Measurements from ENCODE around the gene DNAJC15. TPM values are rescaled to one million over a fixed set of nuclear protein-coding genes. Genes with fewer than 3 reads are reported as not detected.

DNAJC15 gene
- total and polyA plus RNA-seq, 5 donors from 2014 or later = 12.6 to 36.5 (median 22.5) TPM

- Histone ChIP-seq H3K36me3 (ENCODE audit: control insufficient read depth, insufficient read depth, low read length) (peaks cover 1% of the 10 kb centered on the region), H3K27me3 (ENCODE audit: control insufficient read depth, insufficient read depth, low read length) (no peaks in the 10 kb centered on the region), H3K9me3 (ENCODE audit: control insufficient read depth in 2 of 2, low read length in 2 of 2) (no peaks in the 10 kb centered on the region), H3K27ac (ENCODE audit: insufficient read depth, low read length, poor library complexity, severe bottlenecking) (no peak overlapping the region), H3K4me1 (ENCODE audit: control insufficient read depth, insufficient read depth, low read length, poor library complexity, severe bottlenecking) (no peaks in the 10 kb centered on the region), H3K4me3 (ENCODE audit: low read depth, low read length) (no peak overlapping the region)
- Mint-ChIP-seq H3K4me3 (no peak overlapping the region), H3K27me3 (peaks cover 4% of the 10 kb centered on the region), H3K9me3 (peaks cover 0 to 2% (median 0%) of the 10 kb centered on the region in 7 donors), H3K36me3 (no peaks in the 10 kb centered on the region), H3K27ac (no peak overlapping the region), H3K4me1 (peaks cover 0 to 6% (median 0%) of the 10 kb centered on the region in 4 donors)
- ATAC-seq (ENCODE audit: low read depth in 2 of 2) = no peak
- DNase-seq = no peak
Measured at GRCh38 chr13:43110036-43110435, 86.7 kb downstream of the DNAJC15 start.

- H3K27me3 ChIP-seq (ENCODE audit: control insufficient read depth, insufficient read depth, low read length) = no peaks in the 10 kb centered on the region
- Mint-ChIP-seq H3K4me1 (peaks cover 0 to 4% (median 0%) of the 10 kb centered on the region in 4 donors), H3K4me3 (no peak overlapping the region), H3K9me3 (peaks cover 0 to 2% (median 0%) of the 10 kb centered on the region in 7 donors), H3K27ac (no peak overlapping the region), H3K27me3 (peaks cover 4% of the 10 kb centered on the region), H3K36me3 (no peaks in the 10 kb centered on the region)
- H3K27ac ChIP-seq (ENCODE audit: insufficient read depth, low read length, poor library complexity, severe bottlenecking) = no peak overlapping the region
- no peaks in the 10 kb centered on the region for H3K36me3 ChIP-seq (ENCODE audit: control insufficient read depth, insufficient read depth, low read length)
- DNase-seq (no peak), ATAC-seq (ENCODE audit: low read depth in 2 of 2) (no peak)
- no peaks in the 10 kb centered on the region for H3K4me1 ChIP-seq (ENCODE audit: control insufficient read depth, insufficient read depth, low read length, poor library complexity, severe bottlenecking)
- no peak overlapping the region for H3K4me3 ChIP-seq (ENCODE audit: low read depth, low read length)
- no peaks in the 10 kb centered on the region for H3K9me3 ChIP-seq (ENCODE audit: control insufficient read depth in 2 of 2, low read length in 2 of 2)
Measured at GRCh38 chr13:43110658-43111057, 87.3 kb downstream of the DNAJC15 start.

GRCh38 chr13:43111559-43112400 is 88.4 kb downstream of the DNAJC15 start:
- no peak overlapping the region for H3K27ac ChIP-seq (ENCODE audit: insufficient read depth, low read length, poor library complexity, severe bottlenecking)

DNA sequence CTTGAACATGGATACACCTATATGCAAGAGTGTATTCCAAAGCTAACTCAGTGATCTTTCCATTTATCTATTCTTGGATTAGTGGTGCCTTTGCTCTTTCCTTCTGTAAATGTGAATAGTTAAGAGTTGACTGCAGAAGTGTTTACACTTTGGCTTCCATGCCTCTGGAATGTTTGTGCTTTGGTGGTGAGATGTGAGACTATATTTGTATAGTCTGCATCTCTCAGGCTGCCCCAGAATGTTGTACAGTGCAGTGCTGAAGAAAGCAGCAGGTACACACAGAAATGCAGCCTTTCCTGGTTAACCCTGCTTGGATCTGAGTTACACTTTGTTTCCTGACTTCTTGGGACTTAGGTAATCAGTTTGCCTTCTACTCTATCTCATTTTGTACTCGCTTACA is 90.2 kb downstream of the DNAJC15 start:
- no peak overlapping the region for H3K27ac ChIP-seq (ENCODE audit: insufficient read depth, low read length, poor library complexity, severe bottlenecking)
- peaks cover 0 to 2% (median 0%) of the 10 kb centered on the region in 7 donors for H3K9me3 Mint-ChIP-seq
- no peaks in the 10 kb centered on the region for H3K36me3 ChIP-seq (ENCODE audit: control insufficient read depth, insufficient read depth, low read length)
- H3K27ac Mint-ChIP-seq = no peak overlapping the region
- no peak overlapping the region for H3K4me3 ChIP-seq (ENCODE audit: low read depth, low read length)
- no peaks in the 10 kb centered on the region for H3K9me3 ChIP-seq (ENCODE audit: control insufficient read depth in 2 of 2, low read length in 2 of 2)
- H3K27me3 ChIP-seq (ENCODE audit: control insufficient read depth, insufficient read depth, low read length) = no peaks in the 10 kb centered on the region
- H3K4me3 Mint-ChIP-seq = no peak overlapping the region
- ATAC-seq (ENCODE audit: low read depth in 2 of 2) = no peak
- peaks cover 7% of the 10 kb centered on the region for H3K27me3 Mint-ChIP-seq
- no peaks in the 10 kb centered on the region for H3K4me1 Mint-ChIP-seq
- no peaks in the 10 kb centered on the region for H3K4me1 ChIP-seq (ENCODE audit: control insufficient read depth, insufficient read depth, low read length, poor library complexity, severe bottlenecking)
- no peak for DNase-seq
- no peaks in the 10 kb centered on the region for H3K36me3 Mint-ChIP-seq

More at GRCh38 chr13:43111559-43112400, 88.4 kb downstream of the DNAJC15 start:
- ATAC-seq (ENCODE audit: low read depth in 2 of 2) (no peak), DNase-seq (no peak)
- H3K4me3 ChIP-seq (ENCODE audit: low read depth, low read length) = no peak overlapping the region
- H3K27me3 ChIP-seq (ENCODE audit: control insufficient read depth, insufficient read depth, low read length) = no peaks in the 10 kb centered on the region
- Mint-ChIP-seq H3K36me3 (no peaks in the 10 kb centered on the region), H3K9me3 (peaks cover 0 to 2% (median 0%) of the 10 kb centered on the region in 7 donors), H3K27ac (no peak overlapping the region), H3K27me3 (peaks cover 4% of the 10 kb centered on the region), H3K4me1 (no peaks in the 10 kb centered on the region), H3K4me3 (no peak overlapping the region)
- H3K9me3 ChIP-seq (ENCODE audit: control insufficient read depth in 2 of 2, low read length in 2 of 2) = no peaks in the 10 kb centered on the region
- no peaks in the 10 kb centered on the region for H3K4me1 ChIP-seq (ENCODE audit: control insufficient read depth, insufficient read depth, low read length, poor library complexity, severe bottlenecking)
- H3K36me3 ChIP-seq (ENCODE audit: control insufficient read depth, insufficient read depth, low read length) = no peaks in the 10 kb centered on the region

DNA sequence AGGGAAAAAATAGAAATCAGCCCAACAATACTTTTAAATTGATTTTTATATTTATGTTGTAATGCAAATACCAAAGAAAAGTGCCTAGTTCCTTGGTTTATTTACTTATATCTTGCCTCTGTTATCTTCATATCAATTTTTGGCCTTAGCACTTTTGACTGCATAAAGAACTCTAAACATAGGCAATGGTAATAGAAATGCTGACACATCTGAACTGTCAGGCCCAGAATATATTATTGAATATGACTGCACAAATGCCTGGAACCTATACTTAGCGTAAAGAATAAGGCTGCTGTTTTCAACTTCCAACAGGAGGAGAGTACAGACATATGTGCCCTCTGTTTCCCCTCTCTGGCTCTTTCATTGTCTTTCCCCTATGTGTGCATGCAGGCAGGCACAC is 91.1 kb downstream of the DNAJC15 start:
- no peaks in the 10 kb centered on the region for H3K4me1 Mint-ChIP-seq
- H3K36me3 ChIP-seq (ENCODE audit: control insufficient read depth, insufficient read depth, low read length) = no peaks in the 10 kb centered on the region
- H3K9me3 Mint-ChIP-seq = peaks cover 0 to 2% (median 0%) of the 10 kb centered on the region in 7 donors
- H3K4me3 Mint-ChIP-seq = no peak overlapping the region
- no peaks in the 10 kb centered on the region for H3K4me1 ChIP-seq (ENCODE audit: control insufficient read depth, insufficient read depth, low read length, poor library complexity, severe bottlenecking)
- H3K27ac Mint-ChIP-seq = no peak overlapping the region
- ATAC-seq (ENCODE audit: low read depth in 2 of 2) (no peak), DNase-seq (no peak)
- no peaks in the 10 kb centered on the region for H3K9me3 ChIP-seq (ENCODE audit: control insufficient read depth in 2 of 2, low read length in 2 of 2)
- no peak overlapping the region for H3K27ac ChIP-seq (ENCODE audit: insufficient read depth, low read length, poor library complexity, severe bottlenecking)
- H3K36me3 Mint-ChIP-seq = no peaks in the 10 kb centered on the region
- H3K27me3 Mint-ChIP-seq = peaks cover 12% of the 10 kb centered on the region
- no peak overlapping the region for H3K4me3 ChIP-seq (ENCODE audit: low read depth, low read length)
- H3K27me3 ChIP-seq (ENCODE audit: control insufficient read depth, insufficient read depth, low read length) = no peaks in the 10 kb centered on the region

GRCh38 chr13:43115141-43115540 is 91.8 kb downstream of the DNAJC15 start:
- Histone ChIP-seq H3K36me3 (ENCODE audit: control insufficient read depth, insufficient read depth, low read length) (no peaks in the 10 kb centered on the region), H3K27ac (ENCODE audit: insufficient read depth, low read length, poor library complexity, severe bottlenecking) (no peak overlapping the region), H3K27me3 (ENCODE audit: control insufficient read depth, insufficient read depth, low read length) (no peaks in the 10 kb centered on the region), H3K4me3 (ENCODE audit: low read depth, low read length) (no peak overlapping the region), H3K4me1 (ENCODE audit: control insufficient read depth, insufficient read depth, low read length, poor library complexity, severe bottlenecking) (no peaks in the 10 kb centered on the region), H3K9me3 (ENCODE audit: control insufficient read depth in 2 of 2, low read length in 2 of 2) (no peaks in the 10 kb centered on the region)
- Mint-ChIP-seq H3K4me1 (no peaks in the 10 kb centered on the region), H3K36me3 (no peaks in the 10 kb centered on the region), H3K27me3 (peaks cover 12% of the 10 kb centered on the region), H3K4me3 (no peak overlapping the region), H3K9me3 (peaks cover 0 to 2% (median 0%) of the 10 kb centered on the region in 7 donors), H3K27ac (no peak overlapping the region)
- DNase-seq (no peak), ATAC-seq (ENCODE audit: low read depth in 2 of 2) (no peak)

DNA sequence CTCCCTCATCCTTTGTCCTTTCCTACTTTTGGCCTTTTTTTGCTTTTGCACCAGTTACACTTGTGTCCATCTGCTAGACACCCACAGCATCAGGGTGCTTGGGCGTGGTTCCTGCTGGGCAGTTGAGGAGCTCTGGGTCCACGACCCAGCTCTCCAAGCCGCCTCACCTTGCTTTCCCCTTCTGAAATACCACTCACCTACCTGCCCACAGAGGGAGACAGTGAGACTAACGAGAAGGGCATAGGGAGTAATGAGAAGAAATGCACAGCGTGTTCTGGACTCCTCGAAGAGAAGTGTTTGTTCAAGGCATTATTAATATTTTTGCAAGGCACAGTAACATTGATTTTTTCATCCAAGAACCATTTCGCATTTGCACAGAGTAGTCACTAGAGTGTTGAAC is 92.9 kb downstream of the DNAJC15 start:
- Histone ChIP-seq H3K4me3 (ENCODE audit: low read depth, low read length) (no peak overlapping the region), H3K27ac (ENCODE audit: insufficient read depth, low read length, poor library complexity, severe bottlenecking) (no peak overlapping the region), H3K9me3 (ENCODE audit: control insufficient read depth in 2 of 2, low read length in 2 of 2) (no peaks in the 10 kb centered on the region), H3K36me3 (ENCODE audit: control insufficient read depth, insufficient read depth, low read length) (no peaks in the 10 kb centered on the region), H3K27me3 (ENCODE audit: control insufficient read depth, insufficient read depth, low read length) (no peaks in the 10 kb centered on the region), H3K4me1 (ENCODE audit: control insufficient read depth, insufficient read depth, low read length, poor library complexity, severe bottlenecking) (no peaks in the 10 kb centered on the region)
- no peaks in the 10 kb centered on the region for H3K4me1 Mint-ChIP-seq
- no peak overlapping the region for H3K27ac Mint-ChIP-seq
- DNase-seq (peak in 1 of 3 donors; percentile 19), ATAC-seq (ENCODE audit: low read depth in 2 of 2) (no peak)
- H3K4me3 Mint-ChIP-seq = no peak overlapping the region
- H3K36me3 Mint-ChIP-seq = no peaks in the 10 kb centered on the region
- H3K27me3 Mint-ChIP-seq = peaks cover 12% of the 10 kb centered on the region
- H3K9me3 Mint-ChIP-seq = peaks cover 0 to 2% (median 0%) of the 10 kb centered on the region in 7 donors

DNA sequence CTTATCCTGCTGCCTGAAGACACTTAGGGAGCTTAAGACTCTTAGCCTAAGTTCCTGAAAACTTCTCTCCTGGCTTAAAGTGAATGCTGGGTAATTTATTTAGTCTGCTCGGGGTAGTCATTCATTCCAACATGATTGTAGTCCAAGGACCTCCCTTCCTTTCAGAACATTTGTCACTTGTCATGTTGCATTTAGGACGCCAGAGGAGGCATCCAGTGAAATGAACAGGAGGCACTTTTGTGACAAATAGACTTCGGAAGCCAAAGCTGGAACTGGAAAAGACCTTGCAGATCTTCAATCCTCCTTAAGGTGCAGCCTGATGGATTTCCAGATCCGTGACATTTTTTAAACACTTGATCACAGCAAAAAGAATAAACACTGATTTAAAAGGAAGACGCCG is 95.1 kb downstream of the DNAJC15 start:
- no peak overlapping the region for H3K4me3 ChIP-seq (ENCODE audit: low read depth, low read length)
- H3K9me3 ChIP-seq (ENCODE audit: control insufficient read depth in 2 of 2, low read length in 2 of 2) = no peaks in the 10 kb centered on the region
- no peak for ATAC-seq (ENCODE audit: low read depth in 2 of 2)
- H3K9me3 Mint-ChIP-seq = peaks cover 0 to 1% (median 0%) of the 10 kb centered on the region in 7 donors
- no peak overlapping the region for H3K27ac ChIP-seq (ENCODE audit: insufficient read depth, low read length, poor library complexity, severe bottlenecking)
- no peaks in the 10 kb centered on the region for H3K4me1 ChIP-seq (ENCODE audit: control insufficient read depth, insufficient read depth, low read length, poor library complexity, severe bottlenecking)
- no peaks in the 10 kb centered on the region for H3K36me3 ChIP-seq (ENCODE audit: control insufficient read depth, insufficient read depth, low read length)
- no peak overlapping the region for H3K4me3 Mint-ChIP-seq
- H3K36me3 Mint-ChIP-seq = no peaks in the 10 kb centered on the region
- peaks cover 8% of the 10 kb centered on the region for H3K27me3 Mint-ChIP-seq
- H3K27ac Mint-ChIP-seq = no peak overlapping the region
- no peaks in the 10 kb centered on the region for H3K27me3 ChIP-seq (ENCODE audit: control insufficient read depth, insufficient read depth, low read length)
- no peak for DNase-seq
- no peaks in the 10 kb centered on the region for H3K4me1 Mint-ChIP-seq
